GM18520 (cell line): ENCODE measurements around the gene URI1.

Experiments
- ATAC-seq: cut with Tn5 transposase; IDR thresholded peaks from one replicate; pipeline ENCODE4 v1.9.1; 2021; ENCODE audit not compliant: unreplicated experiment

The URI1 gene

GRCh38 chr19:30052122-30053075 lies 110.4 kb downstream of the URI1 start:
- no peak for ATAC-seq

GRCh38 chr19:30053558-30053957 lies 111.5 kb downstream of the URI1 start:
- ATAC-seq, result no peak

GRCh38 chr19:30054210-30054609 lies 112.2 kb downstream of the URI1 start:
- no peak for ATAC-seq

DNA sequence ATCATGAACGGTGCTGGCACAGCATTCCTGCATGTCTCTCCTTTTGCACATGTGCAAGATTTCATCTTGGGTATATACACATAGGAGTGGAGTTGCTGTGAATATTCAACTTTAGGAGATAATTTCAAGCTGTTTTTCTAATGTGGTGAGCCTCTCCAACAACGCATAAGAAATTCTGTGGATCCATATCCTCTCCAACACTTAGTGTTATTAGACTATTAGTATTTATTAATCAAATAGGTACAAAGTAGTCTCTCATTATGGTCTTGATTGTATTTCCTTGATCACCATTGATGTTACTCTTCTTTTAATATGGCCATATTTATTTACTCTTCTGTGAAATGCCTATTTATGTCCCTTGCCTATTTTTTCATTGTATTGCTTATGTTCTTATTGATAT lies 114.5 kb downstream of the URI1 start:
- ATAC-seq, result no peak

- ATAC-seq, result no peak
Measured at GRCh38 chr19:30059741-30060457, 117.9 kb downstream of the URI1 start.

GRCh38 chr19:30060531-30061222 lies 118.6 kb downstream of the URI1 start:
- ATAC-seq, result no peak

- ATAC-seq, result no peak
Measured at GRCh38 chr19:30061223-30062064, 119.4 kb downstream of the URI1 start.

DNA sequence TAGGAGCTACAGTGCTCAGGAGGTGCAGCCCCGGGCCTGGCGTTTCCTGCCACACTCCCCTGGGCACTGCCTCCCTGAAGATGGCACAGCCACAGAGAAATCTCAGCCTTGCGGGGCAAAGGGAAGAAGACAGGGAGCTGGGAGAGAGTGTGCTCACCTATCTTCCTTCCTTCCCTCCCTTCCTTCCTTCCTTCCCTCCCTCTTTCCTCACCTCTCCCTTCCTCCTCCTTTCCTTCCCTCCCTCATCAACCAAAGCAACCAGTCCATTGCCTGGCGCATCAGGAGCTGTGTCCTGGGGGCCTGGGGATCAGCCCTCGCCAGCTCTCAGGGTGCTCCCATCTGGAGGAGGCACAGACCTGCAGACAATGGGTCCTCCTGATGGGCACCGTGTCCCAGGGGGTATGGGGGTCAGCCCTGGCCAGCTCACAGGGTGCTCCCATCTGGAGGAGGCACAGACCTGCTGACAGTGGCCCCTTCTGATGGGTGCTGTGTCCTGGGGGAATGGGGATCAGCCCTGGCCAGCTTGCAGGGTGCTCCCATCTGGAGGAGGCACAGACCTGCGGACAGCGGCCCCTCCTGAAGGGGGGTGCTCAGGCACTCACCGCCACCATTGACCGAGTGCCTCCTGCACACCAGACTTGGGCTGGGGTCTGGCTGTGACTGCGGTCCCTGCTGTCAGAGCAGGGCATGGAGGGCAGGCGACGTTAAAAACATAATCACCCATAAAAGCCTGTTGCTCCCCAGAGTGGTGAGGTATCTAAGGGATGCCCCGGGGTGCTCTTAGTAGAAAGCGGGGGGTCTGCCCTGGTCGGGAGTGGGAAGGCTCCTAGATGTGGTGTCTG lies 120.2 kb downstream of the URI1 start:
- ATAC-seq, result no peak

DNA sequence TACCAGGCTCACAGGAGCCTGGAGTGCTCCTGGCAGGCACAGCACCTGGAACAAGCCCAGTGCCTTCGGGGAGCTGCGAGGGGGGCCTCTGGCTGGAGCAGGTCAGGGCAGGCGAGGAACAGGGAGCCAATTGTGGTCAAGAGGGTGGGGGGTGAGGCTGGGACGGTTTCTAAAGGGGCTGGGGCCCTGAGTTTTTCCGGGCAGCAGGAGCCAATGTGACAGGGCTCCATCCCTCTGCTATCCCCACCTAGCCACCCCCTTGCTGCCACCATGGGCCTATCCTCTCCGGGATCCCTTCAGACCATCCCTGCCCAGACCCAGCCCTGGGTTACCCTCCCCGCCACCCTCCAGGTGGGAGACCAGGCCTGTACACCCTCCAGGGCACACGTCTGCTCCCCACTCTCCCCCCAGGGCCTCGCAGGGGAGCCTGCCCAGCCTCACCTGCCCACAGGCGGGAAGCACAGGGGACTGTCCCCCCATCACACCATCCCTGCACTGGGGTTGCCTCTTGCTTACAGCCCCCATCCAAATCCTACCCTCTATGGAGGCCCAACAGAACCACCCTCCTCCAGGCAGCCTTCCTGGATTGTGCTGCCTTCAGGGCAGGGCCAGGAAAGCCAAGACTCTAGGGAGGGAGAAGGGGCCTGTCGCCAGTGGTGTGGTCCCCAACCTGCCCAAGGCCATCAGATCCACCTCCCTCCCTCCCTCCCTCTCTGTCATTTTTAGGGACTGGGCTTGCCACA lies 121.0 kb downstream of the URI1 start:
- no peak for ATAC-seq

DNA sequence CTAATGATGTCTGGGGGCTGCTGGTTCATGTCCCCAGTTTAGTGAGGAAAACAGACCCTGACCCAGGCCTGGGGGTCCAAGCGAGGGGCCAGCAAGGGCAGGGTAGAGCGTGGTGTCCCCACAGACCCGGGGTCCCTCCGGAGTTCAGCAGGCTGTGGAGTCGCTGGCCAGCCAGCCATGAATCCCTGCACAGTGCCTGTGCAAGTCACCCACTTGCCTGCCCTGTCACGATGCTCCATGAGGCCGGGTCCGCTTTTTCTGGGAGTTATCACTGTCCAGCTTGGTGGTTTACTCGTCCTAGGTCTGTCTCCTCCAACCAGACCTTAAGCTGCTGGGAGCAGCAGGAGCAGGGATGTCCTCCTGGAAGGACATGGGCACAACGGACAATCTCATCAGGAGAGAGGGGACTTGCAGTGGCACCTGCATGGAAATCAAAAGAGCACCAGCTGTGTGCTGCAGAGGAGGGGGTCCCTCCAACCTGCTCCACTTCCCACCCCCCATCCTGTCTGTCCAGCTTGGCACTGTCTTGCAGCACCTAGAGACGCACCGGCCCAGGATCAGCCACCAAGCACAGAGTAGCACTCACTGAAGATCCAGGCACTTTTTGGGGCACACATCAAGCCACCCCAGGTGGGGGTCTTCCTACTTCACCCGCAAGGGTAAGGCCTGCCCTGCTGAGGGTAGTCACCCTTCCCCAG lies 121.8 kb downstream of the URI1 start:
- no peak for ATAC-seq

DNA sequence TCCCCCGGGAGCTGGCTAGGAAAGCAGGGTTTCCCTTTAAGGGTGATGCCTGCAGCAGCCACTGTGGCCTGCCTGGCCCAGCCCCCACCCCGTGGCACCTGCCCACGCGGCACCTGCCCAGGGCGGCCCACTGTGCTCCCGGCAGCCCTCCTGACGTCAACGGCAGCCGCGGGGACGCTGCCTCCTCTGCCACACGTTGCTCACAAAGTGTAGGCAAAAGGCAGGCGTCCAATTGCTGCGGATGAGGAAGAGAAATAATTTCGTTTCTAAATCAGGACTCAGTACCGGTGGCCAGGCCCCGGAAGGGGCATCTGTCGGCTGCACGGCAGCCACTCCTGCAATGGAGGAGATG lies 122.3 kb downstream of the URI1 start:
- ATAC-seq, result no peak

DNA sequence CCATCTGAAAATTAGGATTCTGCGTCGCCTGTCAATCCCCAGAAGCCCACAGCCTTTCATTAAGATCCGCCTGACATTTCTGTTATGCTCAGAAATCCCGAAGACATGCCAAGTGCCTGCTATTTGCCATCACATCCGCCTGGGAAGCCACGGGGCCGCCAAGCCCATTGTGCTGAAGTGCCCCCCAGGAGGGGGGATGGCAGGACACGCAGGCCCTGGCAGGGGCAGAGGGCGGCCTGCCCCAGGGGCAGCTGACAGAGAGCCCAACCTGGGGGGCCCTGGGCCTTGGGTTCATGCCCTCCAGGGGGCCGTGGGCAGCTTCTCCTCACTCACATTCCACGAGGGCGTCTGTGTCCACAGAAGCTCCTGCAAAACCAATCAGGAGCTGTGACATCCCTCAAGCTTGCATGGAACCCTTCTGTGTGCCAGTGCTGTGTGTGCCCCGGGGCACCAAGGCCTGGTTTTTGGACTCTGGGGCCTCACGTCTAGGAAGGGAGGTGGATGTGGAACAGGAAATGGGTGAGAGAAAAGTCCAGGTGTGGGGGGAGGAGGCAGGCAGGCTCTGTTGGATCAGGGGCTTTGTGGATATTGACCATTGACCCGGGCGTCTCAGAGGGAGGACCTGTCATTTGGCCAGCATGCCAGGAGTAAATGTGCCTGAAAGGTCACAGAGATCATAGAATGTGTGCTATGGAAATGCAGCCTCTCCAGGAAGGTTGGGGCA lies 122.9 kb downstream of the URI1 start:
- no peak for ATAC-seq

DNA sequence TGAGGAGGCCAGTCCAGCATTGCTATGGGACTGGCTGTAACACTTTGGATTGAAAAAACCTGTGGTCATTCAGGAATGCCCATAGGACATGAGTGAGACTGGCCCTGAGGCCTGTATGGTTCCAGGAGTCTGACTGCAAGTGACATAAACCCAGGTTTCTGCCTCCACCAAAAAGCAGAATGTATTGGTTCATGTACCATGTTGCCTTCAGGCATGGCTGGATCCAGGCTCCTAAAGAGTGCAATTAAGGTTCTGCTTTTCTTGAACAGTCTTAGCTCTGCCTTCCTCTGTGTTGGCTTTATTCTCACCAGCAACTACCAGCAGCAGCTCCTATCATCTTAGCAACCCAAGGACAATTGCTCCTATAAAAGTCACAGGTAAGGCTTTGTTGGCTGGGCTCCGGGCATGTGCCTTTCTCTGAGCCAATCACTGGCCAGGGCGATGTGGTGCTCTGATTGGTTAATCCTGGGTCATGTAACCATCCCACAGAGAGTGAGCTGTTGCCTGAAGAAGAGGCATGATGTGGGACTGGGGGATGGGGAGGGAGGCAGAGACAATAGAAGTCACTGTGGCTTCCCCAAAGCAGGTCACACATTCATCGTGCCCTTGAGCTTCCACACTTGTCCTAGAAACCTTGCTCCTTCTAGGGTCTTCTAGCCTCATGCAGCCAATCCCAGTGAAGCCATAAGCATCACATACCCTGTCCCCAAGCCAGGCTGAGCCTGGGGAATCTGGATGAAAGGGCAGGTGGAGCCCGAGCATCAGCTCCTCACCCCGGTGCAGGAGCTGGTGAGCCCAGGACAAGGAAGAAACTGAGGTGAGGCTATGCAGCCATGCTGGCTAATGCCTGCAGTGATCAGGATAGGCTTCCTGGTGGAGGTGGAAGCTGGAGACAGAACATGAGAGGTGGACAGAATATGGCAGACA lies 123.9 kb downstream of the URI1 start:
- ATAC-seq, result no peak
